NCI-H1417 (cell line): ENCODE results near the gene BRI3BP.
"Not testable (repeated sequence)": the region's sequence is repeated elsewhere in the genome, so short reads cannot be mapped to it uniquely, and the experiment has no call there.

Experiments used
- DNase-seq, 3 experiments: peaks; one replicate each; lab custom pipeline; 2025; lab: John Stamatoyannopoulos, UW

Gene BRI3BP

GRCh38 chr12:124972211-124972610, 21.2 kb upstream of the BRI3BP start:
- DNase-seq: no peak

DNA sequence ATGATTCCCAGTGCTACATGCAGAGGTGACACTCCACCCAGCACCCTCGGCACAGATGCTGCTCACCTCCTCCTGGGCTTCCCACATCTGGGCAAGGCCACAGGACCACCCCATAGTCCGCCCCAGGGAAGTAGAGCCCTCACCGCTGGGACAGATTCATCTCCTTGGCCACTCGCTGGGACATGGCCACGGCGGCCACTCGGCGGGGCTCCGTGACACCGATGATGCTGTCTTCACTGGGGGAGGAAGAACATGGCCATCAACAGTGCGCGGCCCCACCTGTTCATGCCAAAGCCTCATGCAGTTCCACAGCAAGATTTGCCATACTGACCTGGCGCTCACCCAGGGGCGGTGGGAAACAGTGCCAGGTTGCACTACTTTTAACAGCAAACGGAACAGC, 18.2 kb upstream of the BRI3BP start:
- no peak for DNase-seq

DNA sequence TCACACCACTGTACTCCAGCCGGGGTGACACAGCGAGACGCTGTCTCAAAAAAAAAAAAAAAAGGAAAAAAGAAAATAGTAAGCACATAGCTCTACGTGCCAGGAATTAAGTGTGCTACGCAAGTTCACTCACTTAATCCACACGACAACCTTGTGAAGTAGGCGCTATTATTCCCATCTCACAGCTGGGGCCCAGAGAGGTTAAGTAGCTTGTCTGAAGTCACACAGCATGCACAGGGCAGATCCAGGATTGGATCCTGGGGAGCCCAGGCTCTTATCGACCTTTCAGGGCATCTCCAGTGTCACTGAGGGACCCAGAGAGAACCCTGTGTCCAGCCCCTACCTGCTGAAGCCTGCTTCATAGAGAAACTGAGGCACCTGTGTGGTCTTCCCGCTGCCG, 16.4 kb upstream of the BRI3BP start:
- DNase-seq: no peak

- DNase-seq: no peak
These were observed 13.9 kb upstream of the BRI3BP start for GRCh38 chr12:124979568-124979967.

GRCh38 chr12:124980098-124980892, 13.2 kb upstream of the BRI3BP start:
- DNase-seq: no peak

GRCh38 chr12:124986876-124987275, 6.6 kb upstream of the BRI3BP start:
- not testable (repeated sequence) for DNase-seq

- DNase-seq: peak; percentile 89 to 97 (median 92)
These were observed 395 bp upstream of the BRI3BP start for GRCh38 chr12:124992874-124993625.

DNA sequence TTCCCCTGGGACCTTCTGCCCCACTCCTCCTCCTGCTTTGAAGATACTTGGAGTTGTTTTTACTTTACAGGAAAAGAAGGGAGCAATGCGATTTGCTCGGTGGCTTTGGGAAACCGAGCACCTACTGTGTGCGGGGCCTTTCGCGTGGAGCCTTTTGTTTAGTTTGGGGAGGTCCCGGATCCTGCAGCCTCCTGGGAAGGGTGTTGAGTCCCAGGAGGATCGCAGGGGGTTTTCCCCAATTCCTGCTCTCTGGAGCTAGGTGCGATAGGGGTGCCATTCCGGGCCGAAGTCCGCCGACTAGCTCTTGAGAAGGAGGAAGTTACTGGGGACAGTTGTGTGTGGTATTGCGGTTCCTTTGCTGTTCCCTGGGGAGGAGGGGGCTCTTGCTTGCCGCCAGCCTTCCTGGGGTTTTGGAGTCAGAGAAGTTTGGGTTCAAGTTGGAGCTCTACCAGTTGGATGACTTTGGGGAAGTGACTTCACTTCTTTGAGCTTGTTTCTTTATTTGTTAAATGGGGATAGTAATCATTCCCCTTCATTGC, 1.1 kb downstream of the BRI3BP start:
- DNase-seq: peak in 1 of 3 experiments; percentile 55

DNA sequence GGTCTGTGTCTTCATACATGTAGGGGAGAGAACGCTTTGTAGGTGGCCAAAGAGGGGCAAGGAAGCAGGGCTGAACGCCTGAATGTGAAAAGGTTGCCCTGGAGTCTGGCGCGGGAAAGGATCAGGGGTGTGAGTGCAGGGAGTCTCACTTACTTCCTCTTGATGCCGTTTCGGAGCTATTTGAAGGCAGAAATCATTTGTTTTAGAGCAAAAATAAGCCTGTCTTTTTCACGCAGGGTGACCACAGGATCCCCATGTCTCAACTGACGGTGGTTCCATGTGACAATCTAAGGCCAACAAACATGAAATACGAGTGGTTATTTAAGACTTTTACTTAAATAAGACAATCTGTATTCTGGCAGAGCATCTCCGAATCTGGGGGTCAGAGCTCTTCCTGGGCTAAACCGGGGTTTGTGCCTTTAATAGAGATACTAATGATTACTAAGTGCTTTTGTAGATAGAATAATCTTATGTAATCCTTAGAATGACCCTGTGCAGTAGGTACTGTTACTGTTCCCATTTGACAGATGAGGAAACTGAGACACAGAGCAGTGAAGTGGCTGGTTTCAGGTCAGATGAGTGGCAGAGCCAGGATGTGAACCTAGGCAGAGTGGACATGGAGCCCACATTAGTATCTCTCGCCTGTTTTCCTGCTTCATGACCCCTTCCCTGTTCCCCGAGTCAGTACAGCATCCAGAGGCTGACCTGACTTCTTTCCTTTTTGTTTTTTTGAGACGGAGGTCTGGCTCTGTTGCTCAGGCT, 1.9 kb downstream of the BRI3BP start:
- DNase-seq: no peak

GRCh38 chr12:124998705-124999104, 5.3 kb downstream of the BRI3BP start:
- DNase-seq: no peak

DNA sequence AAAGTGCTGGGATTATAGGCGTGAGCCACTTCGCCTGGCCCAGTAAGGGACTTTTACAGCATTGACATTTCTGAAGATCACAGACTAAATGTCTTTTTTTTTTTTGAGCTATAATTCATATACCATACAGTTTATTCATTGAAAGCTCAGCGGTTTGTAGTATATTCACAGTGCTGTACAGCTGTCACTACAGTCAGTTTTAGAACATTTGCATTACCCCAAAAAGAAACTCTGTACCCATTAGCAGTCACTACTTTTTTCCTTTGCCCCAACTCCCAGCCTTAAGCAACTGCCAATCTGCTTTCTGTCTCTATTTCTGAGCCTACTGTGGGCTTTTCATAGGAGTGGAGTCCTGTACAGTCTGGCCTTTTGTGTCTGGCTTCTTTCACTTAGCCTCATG, 8.2 kb downstream of the BRI3BP start:
- no peak for DNase-seq

GRCh38 chr12:125003021-125003420, 9.6 kb downstream of the BRI3BP start:
- DNase-seq: no peak

DNA sequence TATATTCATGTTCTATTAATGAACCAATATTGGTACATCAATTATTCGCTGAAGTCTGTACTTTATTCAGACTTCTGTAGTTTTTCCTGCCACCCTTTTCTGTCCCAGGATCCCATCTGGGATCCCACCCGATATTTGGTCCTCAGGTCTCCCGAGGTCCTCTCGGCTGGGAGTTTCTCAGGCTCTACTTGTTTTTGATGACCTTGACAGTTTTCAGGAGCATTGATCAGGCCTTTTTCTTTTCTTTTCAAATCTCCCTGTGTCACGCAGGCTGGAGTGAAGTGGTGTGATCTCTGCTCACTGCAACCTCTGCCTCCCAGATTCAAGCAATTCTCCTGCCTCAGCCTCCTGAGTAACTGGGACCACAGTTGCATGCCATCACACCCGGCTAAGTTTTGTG, 11.2 kb downstream of the BRI3BP start:
- no peak for DNase-seq

- DNase-seq: no peak
These were observed 12.2 kb downstream of the BRI3BP start for GRCh38 chr12:125005652-125006051.

GRCh38 chr12:125006365-125006764, 12.9 kb downstream of the BRI3BP start:
- DNase-seq: peak in 1 of 3 experiments; percentile 28

DNA sequence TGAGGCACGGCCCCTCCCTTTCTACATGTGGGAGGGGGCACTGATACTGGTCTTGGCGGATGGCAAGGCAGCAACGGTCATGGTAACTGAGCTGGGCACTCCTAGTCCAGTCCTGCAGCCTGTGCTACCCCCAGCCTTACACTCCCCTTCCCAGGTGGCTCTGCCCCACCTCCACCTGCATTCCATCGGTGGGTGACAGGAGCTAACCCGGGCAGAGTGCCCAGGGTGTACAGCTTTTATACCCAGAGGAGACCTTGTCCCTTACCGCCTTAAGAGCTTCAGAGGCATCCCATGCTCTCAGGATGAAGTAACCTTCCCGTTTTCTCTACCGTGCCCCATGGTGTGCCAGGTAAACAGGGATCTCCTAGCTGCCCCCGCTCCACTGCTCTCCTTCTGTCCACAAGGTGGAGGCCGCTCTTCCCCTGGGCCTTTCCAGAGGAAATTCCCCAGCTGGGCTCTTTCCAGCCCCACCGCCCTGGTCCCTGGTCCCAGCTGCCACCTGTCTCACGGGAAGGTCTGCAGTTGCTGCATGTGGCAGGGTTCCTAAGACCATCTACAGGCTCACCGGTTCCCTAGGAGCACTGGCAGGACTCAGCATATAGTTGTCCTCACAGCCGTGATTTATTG, 20.5 kb downstream of the BRI3BP start:
- no peak for DNase-seq

GRCh38 chr12:125014526-125014925, 21.1 kb downstream of the BRI3BP start:
- no peak for DNase-seq

DNA sequence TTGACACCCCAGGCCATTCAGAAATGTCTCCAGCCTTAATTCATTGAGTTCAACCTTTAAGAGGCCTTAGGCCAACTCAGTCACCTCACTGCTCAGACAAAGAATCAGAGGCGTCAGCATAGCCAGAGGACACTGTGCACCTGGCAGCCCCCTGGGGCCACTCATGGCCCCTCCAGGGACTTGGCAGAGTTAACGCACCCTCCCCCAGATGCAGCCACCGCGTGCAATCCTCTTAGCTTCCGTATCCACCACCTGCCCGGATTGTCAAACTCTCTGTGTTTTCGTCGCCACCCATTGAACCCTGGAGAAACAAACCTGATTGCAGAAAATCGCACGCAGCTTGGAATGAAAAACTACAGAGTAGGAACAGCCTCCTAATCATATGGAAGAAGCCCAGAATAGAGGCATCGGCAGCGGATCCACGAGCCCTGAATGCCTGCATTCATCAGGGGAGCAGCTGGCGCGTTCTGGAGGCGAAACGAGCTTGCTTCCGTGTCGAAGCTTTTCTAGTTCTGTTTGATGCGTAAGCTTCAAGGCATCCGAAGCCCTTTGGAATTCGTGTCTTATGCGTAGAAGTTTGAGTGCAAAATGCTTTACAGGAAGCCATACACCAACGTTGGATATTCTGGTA, 22.4 kb downstream of the BRI3BP start:
- DNase-seq: peak in 2 of 3 experiments; percentile 17 to 65

- no peak for DNase-seq
These were observed 24.4 kb downstream of the BRI3BP start for GRCh38 chr12:125017801-125018200.

GRCh38 chr12:125018356-125018755, 24.9 kb downstream of the BRI3BP start:
- DNase-seq: no peak

- no peak for DNase-seq
These were observed 27.7 kb downstream of the BRI3BP start for GRCh38 chr12:125021096-125021495.
